Testis (tissue), 3 donors: Measurements from ENCODE around the gene TNPO3. TPM values are rescaled to one million over a fixed set of nuclear protein-coding genes. Genes with fewer than 3 reads are reported as not detected.

Experiments
- polyA plus RNA-seq: library from polyadenylated mRNA; stranded (reverse); fragments of 350-450 nt; fragmentation: Illumina TruSeq; extraction: RNeasy Lipid Tissue Mini Kit (QIAGEN cat#74804); gene quantifications from one replicate; pipeline ENCODE4 v1.2.3, GENCODE V29; 2014; ENCODE audit warnings: low read depth, low replicate concordance; ENCODE audit not compliant: insufficient read depth
- small RNA-seq, 2 donors: library from RNA; depleted of rRNA; stranded (forward); fragments of <200 nt; gene quantifications; one replicate each; pipeline ENCODE3, GENCODE V24; 2016
- total RNA-seq, 2 donors: library from RNA; depleted of rRNA; stranded (reverse); fragments of >200 nt; gene quantifications; one replicate each; pipeline ENCODE4 v1.2.3, GENCODE V29; 2016

TNPO3 gene
- total and polyA plus RNA-seq, 3 donors from 2014 or later: 52.5 to 62.8 (median 55.5) TPM

Small RNA genes lying within 50 kb of the gene (small RNA-seq; reads per million reads assigned to genes)
- 0 reads per million in 2 donors for gene RN7SL306P

Other genes with a start within 250 kb of the TNPO3 start
- 10 to 100 TPM in 1 of 2 donors, 1 to 10 TPM in 1; 8.8 to 14.4 TPM for gene FLNC, start 224.7 kb downstream of the TNPO3 start, total RNA-seq
- 21.4 TPM for gene FLNC, start 224.7 kb downstream of the TNPO3 start, polyA plus RNA-seq
- gene ATP6V1F, start 192.3 kb downstream of the TNPO3 start, total RNA-seq: 100 to 1,000 TPM; 133 to 166 TPM
- 414 TPM for gene ATP6V1F, start 192.3 kb downstream of the TNPO3 start, polyA plus RNA-seq
- 1 to 10 TPM in 1 of 2 donors, under 1 TPM in 1; 0.68 to 1.2 TPM for gene KCP, start 144.4 kb downstream of the TNPO3 start, total RNA-seq
- gene KCP, start 144.4 kb downstream of the TNPO3 start, polyA plus RNA-seq: 1.4 TPM
- gene IRF5, start 117.2 kb downstream of the TNPO3 start, total RNA-seq: 1 to 10 TPM; 2.9 to 5.6 TPM
- 4.6 TPM for gene IRF5, start 117.2 kb downstream of the TNPO3 start, polyA plus RNA-seq
- 10 to 100 TPM; 25.7 to 35.7 TPM for gene TSPAN33, start 89.6 kb upstream of the TNPO3 start, total RNA-seq
- gene TSPAN33, start 89.6 kb upstream of the TNPO3 start, polyA plus RNA-seq: 35.9 TPM
- gene SMO, start 133.5 kb upstream of the TNPO3 start, total RNA-seq: 10 to 100 TPM; 17.7 to 22.8 TPM
- 11.9 TPM for gene SMO, start 133.5 kb upstream of the TNPO3 start, polyA plus RNA-seq
- 10 to 100 TPM; 46.1 to 61.3 TPM for gene AHCYL2, start 169.9 kb upstream of the TNPO3 start, total RNA-seq
- gene AHCYL2, start 169.9 kb upstream of the TNPO3 start, polyA plus RNA-seq: 26.4 TPM